IPS-18c (cell line): ENCODE measurements around the gene STOML1.
"Not testable (repeated sequence)": the region's sequence is repeated elsewhere in the genome, so short reads cannot be mapped to it uniquely, and the experiment has no call there.

ENCODE experiments used
- H3K4me3 ChIP-seq: 2 replicates; pipeline ENCODE4 v1.7.0; 2013; ENCODE audit warnings: low read depth, mild to moderate bottlenecking, low read length, moderate library complexity; ENCODE audit not compliant: insufficient read depth
- H3K9me3 ChIP-seq: one replicate; pipeline ENCODE4 v1.6.1; 2013; ENCODE audit warnings: mild to moderate bottlenecking, low read length, moderate library complexity; ENCODE audit not compliant: control insufficient read depth, insufficient read depth

Gene STOML1

GRCh38 chr15:73944161-73945129 lies 47.6 kb downstream of the STOML1 start:
- no peaks in the 10 kb centered on the region for H3K9me3 ChIP-seq
- H3K4me3 ChIP-seq, result no peak overlapping the region

GRCh38 chr15:73942751-73943270 lies 49.3 kb downstream of the STOML1 start:
- H3K9me3 ChIP-seq, result no peaks in the 10 kb centered on the region
- H3K4me3 ChIP-seq, result no peak overlapping the region

- no peak overlapping the region for H3K4me3 ChIP-seq
- no peaks in the 10 kb centered on the region for H3K9me3 ChIP-seq
These were observed 50.0 kb downstream of the STOML1 start for GRCh38 chr15:73941871-73942635.

- Histone ChIP-seq H3K4me3 (no peak overlapping the region), H3K9me3 (no peaks in the 10 kb centered on the region)
These were observed 50.6 kb downstream of the STOML1 start for GRCh38 chr15:73941449-73941848.

GRCh38 chr15:73941044-73941443 lies 51.1 kb downstream of the STOML1 start:
- H3K9me3 ChIP-seq, result no peaks in the 10 kb centered on the region
- no peak overlapping the region for H3K4me3 ChIP-seq

GRCh38 chr15:73940061-73940981 lies 51.8 kb downstream of the STOML1 start:
- H3K9me3 ChIP-seq, result no peaks in the 10 kb centered on the region
- H3K4me3 ChIP-seq, result no peak overlapping the region

- H3K9me3 ChIP-seq, result no peaks in the 10 kb centered on the region
- H3K4me3 ChIP-seq, result no peak overlapping the region
These were observed 53.0 kb downstream of the STOML1 start for GRCh38 chr15:73939138-73939537.

GRCh38 chr15:73938516-73938915 lies 53.6 kb downstream of the STOML1 start:
- not testable (repeated sequence) for H3K4me3 ChIP-seq, H3K9me3 ChIP-seq

- Histone ChIP-seq H3K9me3 (no peaks in the 10 kb centered on the region), H3K4me3 (no peak overlapping the region)
These were observed 54.4 kb downstream of the STOML1 start for GRCh38 chr15:73937726-73938125.

- H3K9me3 ChIP-seq, result no peaks in the 10 kb centered on the region
These were observed 54.8 kb downstream of the STOML1 start for GRCh38 chr15:73937296-73937695.

GRCh38 chr15:73936588-73937290 lies 55.4 kb downstream of the STOML1 start:
- Histone ChIP-seq H3K9me3 (no peaks in the 10 kb centered on the region), H3K4me3 (no peak overlapping the region)

More at GRCh38 chr15:73937296-73937695, 54.8 kb downstream of the STOML1 start:
- no peak overlapping the region for H3K4me3 ChIP-seq

- Histone ChIP-seq H3K4me3 (no peak overlapping the region), H3K9me3 (no peaks in the 10 kb centered on the region)
These were observed 55.9 kb downstream of the STOML1 start for GRCh38 chr15:73936181-73936580.

GRCh38 chr15:73935547-73935946 lies 56.5 kb downstream of the STOML1 start:
- Histone ChIP-seq H3K4me3 (no peak overlapping the region), H3K9me3 (no peaks in the 10 kb centered on the region)

- no peaks in the 10 kb centered on the region for H3K9me3 ChIP-seq
- no peak overlapping the region for H3K4me3 ChIP-seq
These were observed 57.8 kb downstream of the STOML1 start for GRCh38 chr15:73934281-73934680.

- no peaks in the 10 kb centered on the region for H3K9me3 ChIP-seq
- no peak overlapping the region for H3K4me3 ChIP-seq
These were observed 59.5 kb downstream of the STOML1 start for GRCh38 chr15:73932381-73933191.

- H3K4me3 ChIP-seq, result no peak overlapping the region
- H3K9me3 ChIP-seq, result no peaks in the 10 kb centered on the region
These were observed 60.7 kb downstream of the STOML1 start for GRCh38 chr15:73931441-73931840.
